BJ (cell line): ENCODE data around the gene LCMT1. TPM values are rescaled to one million over a fixed set of nuclear protein-coding genes. Genes with fewer than 3 reads are reported as not detected.
"Not testable (repeated sequence)": the region's sequence is repeated elsewhere in the genome, so short reads cannot be mapped to it uniquely, and the experiment has no call there.

Experiments
- CTCF ChIA-PET: fragments of 350-600 bp; formaldehyde crosslinking; extraction: SDS; loops from one replicate; lab custom pipeline; 2021; ENCODE audit warnings: antibody characterized with exemption, inconsistent platforms; lab: Yijun Ruan, JAX
- POLR2A ChIA-PET: fragments of 300-600 bp; sonication (Branson Sonifier 250); formaldehyde crosslinking; extraction: SDS; loops from one replicate; lab custom pipeline; 2021; ENCODE audit warnings: antibody characterized with exemption; lab: Charles Lee
- DNase-seq: peaks from one replicate; pipeline ENCODE4 v3.0.0-alpha.2; 2011; ENCODE audit warnings: low read depth
- H3K27me3 ChIP-seq: 2 replicates; pipeline ENCODE4 v1.6.0; 2011; ENCODE audit warnings: low read length; ENCODE audit not compliant: control insufficient read depth, insufficient read depth
- H3K36me3 ChIP-seq: 2 replicates; pipeline ENCODE4 v1.5.1; 2011; ENCODE audit warnings: low read length; ENCODE audit not compliant: control insufficient read depth, insufficient read depth
- H3K4me3 ChIP-seq: 2 replicates; pipeline ENCODE4 v1.5.1; 2011; ENCODE audit warnings: low read depth, mild to moderate bottlenecking, control low read depth, low read length
- CTCF ChIP-seq: IDR thresholded peaks from 2 replicates; pipeline ENCODE4 v1.5.1; 2011; ENCODE audit warnings: low read depth, mild to moderate bottlenecking, control low read depth, inconsistent platforms, low read length, moderate library complexity; ENCODE audit not compliant: insufficient read depth
- polyA plus RNA-seq: library from polyadenylated mRNA; depleted of rRNA; stranded (reverse); fragments of >200 nt; gene quantifications from 2 replicates; pipeline ENCODE4 v1.2.3, GENCODE V29; 2011

Gene LCMT1
- polyA plus RNA-seq, 1 experiment = 32.2 TPM

- Histone ChIP-seq H3K36me3 (peaks cover 4% of the 10 kb centered on the region), H3K27me3 (no peaks in the 10 kb centered on the region), H3K4me3 (no peak overlapping the region)
- DNase-seq = no peak
- POLR2A ChIA-PET = no interaction called here
- no peak for TF ChIP-seq CTCF
- CTCF ChIA-PET = no interaction called here
These were observed 66.5 kb downstream of the LCMT1 start for GRCh38 chr16:25177831-25178688.

- H3K4me3 ChIP-seq, H3K27me3 ChIP-seq, POLR2A ChIA-PET, CTCF ChIA-PET, DNase-seq, H3K36me3 ChIP-seq: not testable (repeated sequence)
These were observed 69.7 kb downstream of the LCMT1 start for GRCh38 chr16:25181236-25181635.

GRCh38 chr16:25184771-25185170 is 73.2 kb downstream of the LCMT1 start:
- no peak overlapping the region for H3K4me3 ChIP-seq
- CTCF ChIA-PET = no interaction called here

GRCh38 chr16:25187491-25187795 is 75.9 kb downstream of the LCMT1 start:
- no peak overlapping the region for H3K4me3 ChIP-seq
- no peak for TF ChIP-seq CTCF
- ChIA-PET POLR2A (no interaction called here), CTCF (no interaction called here)
- no peak for DNase-seq
- H3K27me3 ChIP-seq = no peaks in the 10 kb centered on the region
- no peaks in the 10 kb centered on the region for H3K36me3 ChIP-seq

More at GRCh38 chr16:25184771-25185170, 73.2 kb downstream of the LCMT1 start:
- TF ChIP-seq CTCF = no peak
- POLR2A ChIA-PET = no interaction called here
- no peak for DNase-seq
- Histone ChIP-seq H3K27me3 (no peaks in the 10 kb centered on the region), H3K36me3 (no peaks in the 10 kb centered on the region)

GRCh38 chr16:25189305-25189704 is 77.8 kb downstream of the LCMT1 start:
- POLR2A ChIA-PET = no interaction called here
- CTCF ChIA-PET = interaction anchor here (1.3 kb wide), 1 partner anchor 44 kb away, joined by 3 read pairs; no protein-coding TSS in a partner anchor
- Histone ChIP-seq H3K36me3 (no peaks in the 10 kb centered on the region), H3K27me3 (no peaks in the 10 kb centered on the region), H3K4me3 (no peak overlapping the region)
- DNase-seq = no peak
- no peak for TF ChIP-seq CTCF

- TF ChIP-seq CTCF = no peak
- CTCF ChIA-PET = interaction anchor here (1.3 kb wide), 1 partner anchor 16 kb away, joined by 3 read pairs; no protein-coding TSS in a partner anchor
These were observed 80.6 kb downstream of the LCMT1 start for GRCh38 chr16:25192096-25192495.

More at GRCh38 chr16:25192096-25192495, 80.6 kb downstream of the LCMT1 start:
- Histone ChIP-seq H3K36me3 (no peaks in the 10 kb centered on the region), H3K4me3 (no peak overlapping the region), H3K27me3 (no peaks in the 10 kb centered on the region)
- peak; percentile 57 for DNase-seq
- POLR2A ChIA-PET = no interaction called here
